Measurements from ENCODE around the gene RFX4.

RFX4 gene

GRCh38 chr12:106722837-106723236, 140.0 kb downstream of the RFX4 start:
- no peak overlapping the region for H3K4me3 ChIP-seq (replicated peaks; ENCODE audit: insufficient read depth, low read length)

DNA sequence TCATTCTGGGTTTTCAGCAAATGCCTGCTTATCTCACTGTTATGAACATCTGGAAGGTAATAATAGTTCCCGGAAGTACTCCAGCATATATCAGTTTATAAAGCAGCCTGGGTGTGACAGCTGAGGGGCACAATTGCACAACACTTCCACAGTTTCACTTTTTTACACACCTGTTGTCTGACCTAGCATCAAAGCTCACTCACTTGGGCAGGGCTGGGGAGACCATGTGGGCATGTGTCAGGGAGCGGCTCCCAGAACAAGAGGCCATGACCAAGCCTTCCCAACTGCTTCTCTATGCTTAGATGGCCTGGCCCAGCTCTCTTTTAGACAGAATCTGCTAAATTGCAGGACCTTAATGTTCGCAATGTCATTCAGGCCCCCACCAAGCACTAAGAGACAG, 140.6 kb downstream of the RFX4 start:
- DNase-seq (ENCODE audit: low read depth in 1 of 2, low spot score in 1 of 2) = no peak
- H3K27me3 ChIP-seq (ENCODE audit: insufficient read depth, poor library complexity, severe bottlenecking) = peaks cover 18% of the 10 kb centered on the region
- H3K27ac ChIP-seq (replicated peaks) = no peak overlapping the region
- no peak overlapping the region for H3K4me3 ChIP-seq (replicated peaks; ENCODE audit: insufficient read depth, low read length)
- TF ChIP-seq SPI1 (IDR thresholded peaks at IDR 0.05; ENCODE audit: borderline replicate concordance, low read depth) (no peak), POLR2AphosphoS5 (IDR thresholded peaks at IDR 0.05; ENCODE audit: low read depth) (no peak), GABPA (IDR thresholded peaks at IDR 0.05; ENCODE audit: low read depth) (no peak)
- TF ChIP-seq, protein P1, sequence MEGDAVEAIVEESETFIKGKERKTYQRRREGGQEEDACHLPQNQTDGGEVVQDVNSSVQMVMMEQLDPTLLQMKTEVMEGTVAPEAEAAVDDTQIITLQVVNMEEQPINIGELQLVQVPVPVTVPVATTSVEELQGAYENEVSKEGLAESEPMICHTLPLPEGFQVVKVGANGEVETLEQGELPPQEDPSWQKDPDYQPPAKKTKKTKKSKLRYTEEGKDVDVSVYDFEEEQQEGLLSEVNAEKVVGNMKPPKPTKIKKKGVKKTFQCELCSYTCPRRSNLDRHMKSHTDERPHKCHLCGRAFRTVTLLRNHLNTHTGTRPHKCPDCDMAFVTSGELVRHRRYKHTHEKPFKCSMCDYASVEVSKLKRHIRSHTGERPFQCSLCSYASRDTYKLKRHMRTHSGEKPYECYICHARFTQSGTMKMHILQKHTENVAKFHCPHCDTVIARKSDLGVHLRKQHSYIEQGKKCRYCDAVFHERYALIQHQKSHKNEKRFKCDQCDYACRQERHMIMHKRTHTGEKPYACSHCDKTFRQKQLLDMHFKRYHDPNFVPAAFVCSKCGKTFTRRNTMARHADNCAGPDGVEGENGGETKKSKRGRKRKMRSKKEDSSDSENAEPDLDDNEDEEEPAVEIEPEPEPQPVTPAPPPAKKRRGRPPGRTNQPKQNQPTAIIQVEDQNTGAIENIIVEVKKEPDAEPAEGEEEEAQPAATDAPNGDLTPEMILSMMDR (IDR thresholded peaks at IDR 0.05; ENCODE audit: insufficient read depth, low read length) = no peak
- TF ChIP-seq, protein P2, sequence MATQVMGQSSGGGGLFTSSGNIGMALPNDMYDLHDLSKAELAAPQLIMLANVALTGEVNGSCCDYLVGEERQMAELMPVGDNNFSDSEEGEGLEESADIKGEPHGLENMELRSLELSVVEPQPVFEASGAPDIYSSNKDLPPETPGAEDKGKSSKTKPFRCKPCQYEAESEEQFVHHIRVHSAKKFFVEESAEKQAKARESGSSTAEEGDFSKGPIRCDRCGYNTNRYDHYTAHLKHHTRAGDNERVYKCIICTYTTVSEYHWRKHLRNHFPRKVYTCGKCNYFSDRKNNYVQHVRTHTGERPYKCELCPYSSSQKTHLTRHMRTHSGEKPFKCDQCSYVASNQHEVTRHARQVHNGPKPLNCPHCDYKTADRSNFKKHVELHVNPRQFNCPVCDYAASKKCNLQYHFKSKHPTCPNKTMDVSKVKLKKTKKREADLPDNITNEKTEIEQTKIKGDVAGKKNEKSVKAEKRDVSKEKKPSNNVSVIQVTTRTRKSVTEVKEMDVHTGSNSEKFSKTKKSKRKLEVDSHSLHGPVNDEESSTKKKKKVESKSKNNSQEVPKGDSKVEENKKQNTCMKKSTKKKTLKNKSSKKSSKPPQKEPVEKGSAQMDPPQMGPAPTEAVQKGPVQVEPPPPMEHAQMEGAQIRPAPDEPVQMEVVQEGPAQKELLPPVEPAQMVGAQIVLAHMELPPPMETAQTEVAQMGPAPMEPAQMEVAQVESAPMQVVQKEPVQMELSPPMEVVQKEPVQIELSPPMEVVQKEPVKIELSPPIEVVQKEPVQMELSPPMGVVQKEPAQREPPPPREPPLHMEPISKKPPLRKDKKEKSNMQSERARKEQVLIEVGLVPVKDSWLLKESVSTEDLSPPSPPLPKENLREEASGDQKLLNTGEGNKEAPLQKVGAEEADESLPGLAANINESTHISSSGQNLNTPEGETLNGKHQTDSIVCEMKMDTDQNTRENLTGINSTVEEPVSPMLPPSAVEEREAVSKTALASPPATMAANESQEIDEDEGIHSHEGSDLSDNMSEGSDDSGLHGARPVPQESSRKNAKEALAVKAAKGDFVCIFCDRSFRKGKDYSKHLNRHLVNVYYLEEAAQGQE (IDR thresholded peaks at IDR 0.05; ENCODE audit: insufficient replicate concordance, low read depth) = no peak

More at GRCh38 chr12:106722837-106723236, 140.0 kb downstream of the RFX4 start:
- Histone ChIP-seq H3K27me3 (ENCODE audit: insufficient read depth, poor library complexity, severe bottlenecking) (peaks cover 16% of the 10 kb centered on the region), H3K27ac (replicated peaks) (no peak overlapping the region)
- TF ChIP-seq, protein P2 (IDR thresholded peaks at IDR 0.05; ENCODE audit: insufficient replicate concordance, low read depth) = no peak
- TF ChIP-seq POLR2AphosphoS5 (IDR thresholded peaks at IDR 0.05; ENCODE audit: low read depth) = no peak
- TF ChIP-seq, protein P1 (IDR thresholded peaks at IDR 0.05; ENCODE audit: insufficient read depth, low read length) = no peak
- no peak for TF ChIP-seq SPI1 (IDR thresholded peaks at IDR 0.05; ENCODE audit: borderline replicate concordance, low read depth)
- TF ChIP-seq GABPA (IDR thresholded peaks at IDR 0.05; ENCODE audit: low read depth) = no peak
- DNase-seq (ENCODE audit: low read depth in 1 of 2, low spot score in 1 of 2) = no peak

- H3K27ac ChIP-seq (replicated peaks) = no peak overlapping the region
- TF ChIP-seq, protein P1 (IDR thresholded peaks at IDR 0.05; ENCODE audit: insufficient read depth, low read length) = no peak
- TF ChIP-seq POLR2AphosphoS5 (IDR thresholded peaks at IDR 0.05; ENCODE audit: low read depth) (no peak), GABPA (IDR thresholded peaks at IDR 0.05; ENCODE audit: low read depth) (no peak), SPI1 (IDR thresholded peaks at IDR 0.05; ENCODE audit: borderline replicate concordance, low read depth) (no peak)
- TF ChIP-seq, protein P2 (IDR thresholded peaks at IDR 0.05; ENCODE audit: insufficient replicate concordance, low read depth) = no peak
- H3K4me3 ChIP-seq (replicated peaks; ENCODE audit: insufficient read depth, low read length) = no peak overlapping the region
- no peak for DNase-seq (ENCODE audit: low read depth in 1 of 2, low spot score in 1 of 2)
- peaks cover 18% of the 10 kb centered on the region for H3K27me3 ChIP-seq (ENCODE audit: insufficient read depth, poor library complexity, severe bottlenecking)
Observed at GRCh38 chr12:106724116-106724515, 141.3 kb downstream of the RFX4 start.

Data from HL-60 (cell line).